ENCODE data around the gene MSL1. TPM values are rescaled to one million over a fixed set of nuclear protein-coding genes. Genes with fewer than 3 reads are reported as not detected.
A peak's percentile ranks its signal among the peaks of the same experiment; 100 is the strongest.

The MSL1 gene
- total and polyA plus RNA-seq, 12 donors: 26.3 to 65.0 (median 40.4) TPM

- no peak for TF ChIP-seq CTCF (IDR thresholded peaks at IDR 0.05)
- DNase-seq (peak in 1 of 2 donors; percentile 69), ATAC-seq (peak in 2 of 8 donors; percentile 4)
- H3K36me3 ChIP-seq: no peaks in the 10 kb centered on the region
- no peaks in the 10 kb centered on the region for H3K27me3 ChIP-seq
- H3K9me3 ChIP-seq: no peaks in the 10 kb centered on the region
- H3K4me1 ChIP-seq: peaks cover 57 to 93% (median 89%) of the 10 kb centered on the region in 9 donors
- intact Hi-C loops (cut with DNase I): loop anchor here in 8 of 10 donors (2.0 to 10.0 kb wide), 8 partner anchors 45 to 235 kb away; partner anchors contain the start of gene THRA (in 8 of the 8)
- peak overlapping the region in 5 of 10 donors; percentile 29 to 56 (median 46) for H3K4me3 ChIP-seq
- 33 to 55% methylated on average over 3 of the region's 3 CpGs for WGBS, 2 donors
- H3K27ac ChIP-seq: peak overlapping the region; percentile 71 to 99 (median 93)
These were observed 11.5 kb upstream of the MSL1 start for GRCh38 chr17:40110026-40110845.

GRCh38 chr17:40111221-40112128 lies 10.3 kb upstream of the MSL1 start:
- H3K27me3 ChIP-seq: no peaks in the 10 kb centered on the region
- intact Hi-C loops (cut with DNase I): loop anchor here (1.0 to 10.0 kb wide), 14 partner anchors 12 to 233 kb away; partner anchors contain the start of genes THRA (in 9 of the 10) and CASC3 (in 1 of the 10)
- H3K4me3 ChIP-seq: peak overlapping the region in 6 of 10 donors; percentile 16 to 56 (median 42)
- peaks cover 52 to 80% (median 76%) of the 10 kb centered on the region in 9 donors for H3K4me1 ChIP-seq
- peak; percentile 88 to 97 for DNase-seq
- no peaks in the 10 kb centered on the region for H3K36me3 ChIP-seq
- peak overlapping the region; percentile 71 to 99 (median 93) for H3K27ac ChIP-seq
- peak; percentile 73 to 97 (median 88) for TF ChIP-seq CTCF (IDR thresholded peaks at IDR 0.05)
- ATAC-seq: peak; percentile 65 to 84 (median 75)
- H3K9me3 ChIP-seq: no peaks in the 10 kb centered on the region
- WGBS, 2 donors: 0 to 1% methylated on average over 12 of the region's 12 CpGs

GRCh38 chr17:40112191-40112711 lies 9.5 kb upstream of the MSL1 start:
- intact Hi-C loops (cut with DNase I): loop anchor here (2.0 to 10.0 kb wide), 12 partner anchors 29 to 233 kb away; partner anchors contain the start of genes THRA (in 7 of the 10) and CASC3 (in 1 of the 10)
- TF ChIP-seq CTCF (IDR thresholded peaks at IDR 0.05): no peak
- DNase-seq (no peak), ATAC-seq (no peak)
- WGBS, 2 donors: 11 to 27% methylated on average over 2 of the region's 2 CpGs
- no peaks in the 10 kb centered on the region for H3K27me3 ChIP-seq
- H3K36me3 ChIP-seq: no peaks in the 10 kb centered on the region
- H3K4me3 ChIP-seq: peak overlapping the region in 5 of 10 donors; percentile 46 to 58 (median 55)
- H3K27ac ChIP-seq: peak overlapping the region; percentile 71 to 99 (median 93)
- H3K4me1 ChIP-seq: peaks cover 49 to 72% (median 69%) of the 10 kb centered on the region in 9 donors
- H3K9me3 ChIP-seq: no peaks in the 10 kb centered on the region
